Measurements from ENCODE around the gene AARS2.

Gene AARS2

DNA sequence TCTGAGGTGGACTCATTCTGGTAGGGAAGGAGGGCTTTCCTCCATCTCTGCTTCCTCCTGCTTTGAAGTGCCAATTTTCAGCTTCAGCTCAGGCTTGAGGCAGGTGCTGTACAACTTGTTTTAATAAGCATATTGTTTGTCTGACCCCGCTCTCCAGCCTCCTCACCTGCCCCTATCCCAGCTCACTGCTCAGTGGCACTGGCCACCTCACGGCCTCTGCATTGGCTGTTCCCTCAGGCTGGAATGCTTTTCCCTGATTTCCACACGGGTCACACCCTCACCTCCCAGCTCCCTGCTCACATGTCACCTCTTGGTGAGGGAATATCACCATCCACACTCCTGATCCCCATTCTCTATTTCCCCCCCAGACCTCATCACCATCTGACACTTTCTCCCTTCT lies 14.3 kb downstream of the AARS2 start:
- no peak for DNase-seq

DNA sequence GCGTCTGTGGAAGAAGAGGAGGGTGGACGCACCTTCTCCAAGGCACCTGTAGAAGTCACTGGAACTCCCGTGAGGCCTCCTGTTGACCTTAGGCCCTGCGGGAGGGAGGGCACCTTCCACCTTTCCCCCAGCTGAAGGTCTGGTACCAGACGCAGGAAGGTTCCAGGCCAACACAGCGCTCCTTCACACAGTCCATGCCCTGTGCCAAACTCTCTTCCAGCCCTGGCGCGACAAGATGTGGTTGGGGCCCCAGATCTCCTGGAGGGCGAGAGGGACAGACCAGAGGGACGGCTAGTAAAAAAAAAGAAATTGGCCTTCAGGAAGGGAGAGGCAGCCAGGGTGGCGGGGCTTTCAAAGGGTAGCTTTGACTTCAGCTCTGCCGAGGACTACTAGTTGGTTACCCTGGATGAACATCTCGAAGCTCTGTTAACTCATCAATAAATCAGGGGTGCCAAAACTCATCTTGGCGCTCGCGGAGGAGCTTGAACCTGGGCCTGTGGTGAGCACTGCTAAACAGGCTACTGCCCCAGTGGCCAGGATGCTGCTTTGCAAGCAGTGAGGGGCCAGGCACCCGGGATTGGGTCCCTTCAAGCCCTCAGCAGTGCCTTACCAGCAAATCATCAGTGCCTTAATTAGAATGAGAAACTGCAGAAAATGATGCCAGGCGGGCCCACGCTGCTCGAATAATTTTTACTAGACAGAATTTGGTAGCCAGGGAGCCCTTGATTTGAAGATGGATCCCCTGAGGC lies 14.9 kb downstream of the AARS2 start:
- DNase-seq = no peak

DNA sequence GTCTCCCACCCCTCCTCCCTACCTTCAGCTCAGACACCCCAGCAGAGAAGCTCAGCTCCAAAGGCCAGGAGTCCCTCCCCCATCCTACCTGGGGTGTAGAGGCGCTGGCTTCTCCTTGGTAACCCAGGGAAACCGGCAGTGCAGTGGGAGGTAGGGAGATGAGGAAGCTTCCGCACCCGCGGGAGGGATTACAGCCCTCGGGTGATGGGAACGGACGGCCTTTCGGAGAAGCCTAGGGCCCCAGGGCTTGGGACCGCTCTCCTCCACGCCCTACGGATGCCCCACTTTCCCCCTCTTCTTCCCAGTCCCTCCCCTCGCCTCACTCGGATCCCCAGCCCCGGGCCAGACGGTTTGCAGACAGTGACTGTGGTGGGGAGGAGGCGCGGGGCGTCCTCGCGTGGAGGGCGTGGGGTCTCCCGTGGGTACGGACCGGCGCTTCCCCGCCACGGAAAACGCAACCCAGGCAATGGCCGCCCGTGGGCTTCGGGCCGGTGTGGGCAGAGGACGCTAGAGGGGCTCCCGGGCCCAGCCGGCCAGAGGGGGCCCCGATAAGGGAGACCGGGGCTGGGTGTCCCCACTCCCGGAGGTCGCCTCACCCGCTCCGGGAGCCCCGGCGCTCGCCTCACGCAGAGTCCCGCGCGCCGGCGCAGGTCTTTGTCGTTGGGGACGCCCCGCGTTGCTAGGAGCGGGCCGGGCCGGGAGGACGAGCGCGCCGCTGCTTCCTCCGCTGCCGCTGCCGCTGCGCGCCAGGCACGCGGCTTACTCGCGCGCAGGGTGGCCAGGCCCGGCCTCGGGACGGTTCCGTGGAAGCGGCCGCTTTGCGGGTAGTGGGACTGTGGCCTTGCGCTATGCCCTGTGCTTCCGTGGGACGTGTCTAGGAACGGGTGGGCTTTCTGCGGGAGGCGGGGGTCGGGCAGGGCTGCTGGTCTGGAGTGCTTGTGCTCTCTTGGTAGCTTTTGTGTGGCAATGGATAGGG lies 15.8 kb downstream of the AARS2 start:
- peak in 1 of 2 donors; percentile 27 for DNase-seq

DNA sequence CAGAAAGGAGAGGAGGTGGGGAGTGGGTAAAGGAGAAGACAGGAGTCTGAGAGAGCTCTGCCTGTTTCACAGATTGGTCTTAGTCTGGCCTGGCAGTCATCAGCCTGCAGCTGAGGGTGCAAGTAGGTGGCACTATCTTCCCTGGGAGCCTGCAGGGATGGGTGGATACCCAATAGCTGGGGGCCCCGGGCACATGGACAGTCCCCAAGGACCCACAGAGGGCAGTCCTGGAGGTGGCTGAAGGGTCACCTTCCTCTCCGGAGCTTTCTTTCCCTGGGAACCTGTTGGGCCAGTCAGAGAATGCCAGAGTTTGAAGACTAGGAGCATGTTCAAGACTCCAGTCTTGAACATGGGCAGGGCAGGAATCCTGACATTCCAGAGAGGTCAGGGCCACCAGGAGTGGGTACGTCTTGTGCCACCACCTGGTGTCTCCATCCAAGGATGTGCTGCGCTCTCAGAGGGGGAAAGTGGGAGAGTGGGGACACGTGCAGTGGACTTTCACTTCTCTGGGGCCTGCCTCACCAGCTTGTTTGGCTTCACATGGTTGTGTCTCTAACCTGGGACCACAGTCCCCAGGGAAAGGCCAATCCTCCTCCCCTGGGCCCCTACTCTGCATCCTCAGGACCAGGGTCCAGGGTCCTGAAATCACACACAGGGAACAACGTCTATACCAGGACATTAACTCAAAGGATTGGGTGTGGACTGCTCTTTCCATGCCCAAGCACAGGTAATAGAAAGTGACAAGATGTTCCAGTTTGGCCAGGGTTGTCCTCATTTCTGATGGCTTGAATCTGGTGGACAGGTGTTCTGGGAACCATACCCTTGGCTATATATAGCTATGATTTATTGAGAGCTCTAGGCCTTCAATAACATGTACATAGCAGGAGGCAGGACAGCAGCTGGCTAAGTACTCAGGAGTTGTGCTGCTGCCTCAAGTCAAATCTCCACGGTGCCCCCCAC lies 18.0 kb downstream of the AARS2 start:
- DNase-seq = no peak

DNA sequence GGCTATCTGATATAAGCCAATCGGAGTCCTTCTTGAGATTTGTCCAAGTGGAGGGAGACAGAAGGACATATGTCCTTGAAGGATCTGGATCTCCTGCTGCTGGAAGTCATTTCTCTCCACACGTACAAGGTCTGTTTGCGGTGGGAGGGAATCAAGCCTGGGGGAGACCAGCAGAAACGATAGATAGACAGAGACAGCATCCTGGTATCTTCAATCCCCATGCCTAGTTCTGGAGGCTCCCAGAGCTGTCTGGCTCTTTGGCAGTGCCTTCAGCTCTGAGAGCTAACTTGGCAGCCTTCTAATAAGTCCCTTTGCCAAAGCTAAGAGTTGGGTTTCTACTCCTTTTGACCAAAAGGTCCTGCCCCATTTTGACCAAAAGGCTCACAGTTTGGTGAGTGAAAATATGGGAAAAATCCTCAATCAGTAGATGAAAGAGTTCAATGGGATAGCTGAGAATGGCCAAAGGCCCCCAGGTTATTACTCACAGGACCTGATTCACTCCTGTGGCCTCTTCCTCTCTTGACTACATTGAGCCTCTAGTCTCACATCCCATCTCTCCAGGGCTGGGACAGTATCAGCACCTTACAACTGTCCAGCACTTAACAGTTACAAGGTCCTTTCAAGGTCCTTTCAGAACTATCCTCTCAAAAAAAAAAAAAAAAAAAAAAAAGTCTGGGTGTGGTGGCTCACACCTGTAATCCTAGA lies 20.3 kb downstream of the AARS2 start:
- no peak for DNase-seq

DNA sequence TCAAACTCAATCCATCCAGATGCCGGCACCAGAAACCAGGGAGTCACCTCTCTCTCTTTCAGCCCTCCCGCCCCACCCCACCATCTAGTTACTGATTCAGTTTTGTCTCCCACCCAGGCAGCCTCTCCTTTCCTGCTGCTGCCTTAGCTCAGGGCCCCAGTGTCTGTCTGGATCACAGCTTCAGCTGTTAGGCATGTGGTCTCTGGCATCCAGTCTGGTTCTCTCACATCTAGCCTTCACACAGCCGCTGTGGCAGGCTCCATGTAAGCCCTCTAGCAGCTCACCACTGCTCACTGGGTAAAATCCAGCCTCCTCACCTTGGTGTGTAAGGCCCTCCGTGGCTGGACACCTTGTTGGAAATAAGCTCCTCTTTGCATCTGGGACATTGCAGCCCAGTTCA lies 21.3 kb downstream of the AARS2 start:
- DNase-seq = no peak

DNA sequence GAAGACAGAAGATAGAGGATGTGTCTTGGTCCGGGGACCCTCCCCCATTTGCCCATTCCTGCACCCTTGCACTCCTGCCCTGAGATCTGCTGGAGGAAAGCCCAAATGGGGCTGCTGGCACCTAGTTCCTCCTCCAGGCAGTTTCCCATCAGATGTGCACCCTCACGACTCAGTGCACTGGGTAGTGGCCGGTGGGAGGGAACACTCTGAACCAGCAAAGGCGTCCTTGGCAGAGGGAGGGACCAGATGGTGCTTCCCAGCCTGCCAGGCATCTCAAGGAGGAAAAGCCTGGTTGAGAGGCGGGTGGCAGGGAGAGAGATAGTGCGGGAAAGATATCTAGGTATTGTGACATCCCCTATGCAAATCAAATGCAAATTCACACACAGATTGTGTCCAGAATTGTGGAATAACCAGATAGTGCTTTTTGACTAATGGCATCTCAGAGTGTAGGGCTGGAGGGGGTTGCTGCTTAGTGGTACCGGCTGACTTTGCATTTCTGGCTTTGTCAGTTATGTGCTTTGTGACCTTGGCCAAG lies 23.4 kb downstream of the AARS2 start:
- DNase-seq = peak; percentile 33 to 47

DNA sequence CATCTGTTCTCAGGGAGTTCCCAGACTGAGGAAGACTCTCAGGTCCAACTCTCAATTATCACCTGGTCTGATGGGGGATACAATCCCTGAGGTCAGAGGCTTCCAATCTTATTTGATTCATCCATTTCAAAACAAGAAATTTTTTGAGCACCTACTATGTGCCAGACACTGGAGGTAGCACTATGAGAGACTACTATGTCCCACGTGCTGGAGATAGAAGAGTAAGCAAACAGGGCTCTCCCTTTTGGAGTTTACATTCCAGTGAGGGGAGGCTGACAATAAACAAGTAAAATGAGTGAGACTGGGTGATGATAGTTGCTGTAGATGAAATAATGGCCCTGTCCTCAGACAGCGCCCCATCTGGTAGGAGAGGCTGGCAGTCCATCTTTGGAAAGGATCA lies 26.4 kb downstream of the AARS2 start:
- no peak for DNase-seq

DNA sequence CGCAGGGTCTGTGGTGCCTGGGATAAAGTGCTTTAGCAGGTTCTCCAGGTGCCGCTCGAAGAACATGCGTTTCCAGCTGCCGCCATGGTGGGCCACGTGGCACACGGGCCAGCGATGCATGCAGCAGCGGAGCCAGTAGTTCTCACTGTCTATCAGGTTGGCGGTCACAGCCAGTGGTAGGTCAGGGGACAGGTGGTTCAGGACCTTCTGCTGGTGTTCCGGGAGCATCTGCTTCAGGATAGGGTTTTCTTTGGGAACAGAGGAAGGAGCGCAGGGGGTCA lies 26.9 kb downstream of the AARS2 start:
- DNase-seq = no peak

DNA sequence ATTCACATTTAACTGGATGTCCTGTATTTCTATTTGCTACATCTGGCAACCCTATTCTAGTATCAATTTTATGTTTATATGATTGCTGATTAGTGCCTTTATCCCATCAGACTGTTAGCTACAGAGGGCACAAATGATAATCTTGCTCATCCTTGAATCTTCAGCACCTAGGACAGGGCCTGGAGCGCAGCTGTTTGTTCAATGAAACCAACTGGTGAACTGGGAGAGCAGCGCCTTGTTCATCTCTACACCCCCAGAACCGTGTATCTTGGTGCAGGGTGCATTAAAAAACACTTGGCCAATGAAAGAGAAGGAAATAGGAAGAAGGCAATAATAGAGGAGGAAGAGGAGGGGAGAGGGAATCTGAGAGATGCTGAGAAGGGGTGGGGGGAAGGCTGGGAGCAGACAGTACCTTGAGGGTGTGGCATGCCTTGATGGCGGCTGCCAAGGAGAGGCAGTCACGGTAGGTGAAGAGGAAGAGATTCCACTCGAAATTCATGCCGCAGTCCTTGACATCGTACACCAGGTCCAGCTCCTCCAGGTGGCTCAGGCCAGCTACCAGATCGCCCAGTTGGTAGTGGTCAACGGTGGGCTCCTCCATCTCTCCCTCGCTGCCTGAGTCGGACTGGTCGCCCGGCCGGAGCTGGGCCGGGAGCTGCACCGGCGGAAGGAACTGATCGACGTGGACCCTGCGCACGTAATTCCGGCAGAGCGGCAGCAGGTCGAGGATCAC lies 27.4 kb downstream of the AARS2 start:
- no peak for DNase-seq

DNA sequence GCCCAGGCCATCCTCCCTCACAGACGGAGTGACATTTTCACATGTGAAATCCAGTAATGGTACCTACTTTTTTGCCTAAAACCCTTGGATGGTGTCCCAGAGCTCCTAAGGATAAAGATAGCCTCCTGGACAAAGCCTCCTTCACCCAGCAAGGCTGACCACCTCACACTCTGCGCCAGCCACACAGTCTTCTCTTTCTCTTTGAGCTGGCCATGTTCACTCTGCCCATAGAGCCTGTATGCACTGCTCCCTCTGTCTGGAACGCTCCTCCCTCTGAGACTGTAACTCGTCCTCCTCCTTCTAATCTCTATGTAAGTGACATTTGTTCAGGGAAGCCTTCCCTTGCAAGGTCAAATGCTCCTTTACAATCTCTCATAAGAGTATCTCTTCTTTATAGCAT lies 28.3 kb downstream of the AARS2 start:
- DNase-seq = no peak

DNA sequence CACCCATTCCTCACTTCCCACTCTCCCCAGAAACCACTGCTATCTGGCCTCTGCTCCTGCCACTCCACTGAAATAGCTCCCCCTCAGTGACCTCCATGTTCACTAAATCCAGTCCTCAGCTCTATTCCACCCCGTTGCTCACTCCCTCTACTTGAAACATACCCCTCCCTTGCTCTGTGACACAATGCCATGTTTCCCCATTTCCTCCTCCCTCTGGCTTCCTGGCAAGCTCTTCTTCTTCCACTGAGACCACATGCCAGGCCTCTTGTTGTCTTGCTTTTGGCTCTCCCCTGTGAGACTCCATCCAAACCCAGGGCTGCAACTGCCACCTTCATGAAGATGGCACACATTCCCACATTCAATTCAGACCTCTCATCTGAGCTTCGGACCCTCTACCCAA lies 29.0 kb downstream of the AARS2 start:
- DNase-seq = peak in 1 of 2 donors; percentile 43

DNA sequence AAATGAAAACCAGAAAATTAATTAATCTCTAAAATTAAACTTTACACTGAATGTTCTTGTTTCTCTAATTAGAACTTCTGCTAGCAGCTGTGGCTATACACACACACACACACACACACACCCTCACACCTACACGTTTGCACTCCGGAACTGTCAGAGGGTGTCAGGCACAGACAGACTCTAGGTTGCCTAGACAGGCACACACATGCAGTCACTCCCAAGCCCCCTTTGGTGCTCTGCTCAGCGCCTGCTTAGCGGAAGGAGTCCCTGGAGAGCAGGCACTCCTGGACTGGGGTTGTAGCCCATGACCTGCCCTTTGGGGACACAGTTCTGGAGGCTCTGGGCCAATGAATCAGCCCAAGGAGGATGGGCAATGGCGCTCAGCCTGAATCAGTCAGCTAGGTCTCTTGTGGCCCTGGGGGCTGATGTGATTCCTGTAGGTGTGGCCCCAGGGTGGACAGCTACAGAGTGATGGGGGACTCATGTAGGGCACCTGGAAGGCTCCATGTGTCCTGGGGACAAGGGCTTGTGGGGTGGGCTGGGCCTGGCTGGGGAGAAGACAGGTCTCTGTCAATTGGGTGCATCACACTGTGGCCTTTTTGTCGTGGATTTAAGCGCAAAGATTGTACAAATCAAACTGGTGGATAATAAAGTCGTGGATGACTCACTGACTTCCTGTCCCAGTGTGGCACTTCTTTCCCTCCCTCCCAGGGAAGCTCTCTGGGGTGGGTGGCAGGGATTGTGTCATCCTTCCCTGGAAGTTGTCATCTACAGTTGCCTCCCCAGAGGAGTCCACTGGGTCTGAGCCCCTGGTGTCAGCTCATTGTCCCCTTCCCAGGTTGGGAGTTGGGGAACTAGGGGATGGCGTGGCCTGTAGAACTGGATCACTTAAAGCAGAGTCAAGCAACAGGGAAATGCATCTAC lies 34.1 kb downstream of the AARS2 start:
- peak; percentile 51 to 52 for DNase-seq

DNA sequence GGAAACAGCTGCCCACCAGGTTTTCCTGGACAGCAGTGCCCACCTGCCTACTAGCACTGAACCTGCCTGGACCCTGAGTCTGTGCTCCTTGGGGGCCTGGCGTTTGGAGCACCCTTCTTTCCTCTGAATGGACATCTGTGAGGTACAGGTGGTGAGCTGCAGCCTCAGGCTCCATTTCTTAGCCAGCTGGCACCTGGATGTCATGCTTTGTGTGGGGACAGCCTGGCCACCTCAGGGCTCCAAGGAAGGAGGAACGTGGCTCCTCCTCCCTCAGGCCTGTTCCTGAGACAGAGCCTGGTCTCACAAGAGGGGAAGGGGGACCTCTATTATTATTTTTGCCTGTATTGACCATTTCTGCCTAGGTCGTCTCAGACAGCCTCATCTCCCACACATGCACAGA lies 34.8 kb downstream of the AARS2 start:
- DNase-seq = no peak

DNA sequence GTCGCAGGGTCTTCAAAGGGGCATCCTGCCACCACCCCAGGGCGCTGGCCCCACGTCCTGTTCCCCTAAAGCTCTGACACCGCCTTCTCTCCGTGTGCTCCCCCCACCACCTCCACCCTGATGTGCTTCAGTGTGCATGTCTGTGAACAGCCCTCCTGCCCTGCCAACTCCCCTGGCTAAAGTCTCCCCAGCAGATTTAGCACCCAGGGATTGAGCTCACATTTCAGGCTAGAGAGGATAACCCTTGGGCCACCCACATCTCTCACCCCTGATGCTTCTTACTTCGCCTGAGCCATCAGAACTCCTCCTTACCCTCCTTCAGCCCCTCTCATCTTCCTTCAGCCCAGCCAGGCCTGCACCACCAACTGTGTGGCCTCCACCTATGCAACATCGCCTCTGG lies 35.4 kb downstream of the AARS2 start:
- DNase-seq = no peak

DNA sequence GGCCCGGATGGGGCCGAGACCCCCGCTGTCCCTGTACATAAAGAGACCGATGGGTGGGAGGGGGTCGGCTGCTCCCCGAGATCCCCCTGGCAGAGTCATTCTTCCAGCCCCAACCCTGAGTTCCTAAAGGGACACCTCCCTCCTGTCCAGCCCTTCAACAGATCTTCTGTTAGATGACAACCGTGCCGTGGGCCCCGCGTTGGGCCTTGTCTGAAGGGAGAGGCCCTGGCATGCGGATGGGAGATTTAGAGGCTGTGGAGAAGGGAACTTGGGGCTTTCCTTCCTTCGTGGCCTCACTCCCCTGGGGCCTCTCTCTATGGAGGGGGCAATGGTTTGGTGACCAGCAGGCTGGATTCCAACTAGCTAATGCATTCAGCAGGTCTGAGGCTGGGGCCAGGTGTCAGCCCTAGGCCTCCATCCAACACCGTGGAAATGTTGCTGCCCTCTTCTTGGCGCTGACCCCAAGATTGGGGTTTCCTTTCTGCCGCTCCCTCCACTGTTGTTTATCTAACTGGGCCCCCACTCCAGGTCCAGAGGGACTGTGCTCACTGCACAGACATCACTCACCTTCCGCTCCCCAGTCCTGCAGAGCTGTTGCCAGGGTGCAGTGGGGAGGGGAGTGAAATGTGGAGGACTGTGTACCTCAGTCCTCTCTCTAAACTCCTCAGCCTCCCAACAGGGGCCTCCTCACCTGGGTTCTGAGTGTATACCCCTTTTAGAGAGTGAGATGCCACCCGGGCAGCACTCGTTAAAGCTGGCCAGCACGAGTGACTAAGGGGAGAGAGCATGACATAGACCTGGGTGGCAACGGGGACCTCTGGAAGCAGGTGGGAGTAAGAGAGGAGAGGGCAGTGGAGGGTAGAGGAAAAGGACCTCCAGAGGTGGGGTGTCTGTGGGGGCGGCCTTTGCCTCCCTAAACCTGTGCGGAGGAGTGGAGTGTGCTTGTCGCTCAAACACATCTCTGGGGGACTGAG lies 36.2 kb downstream of the AARS2 start:
- no peak for DNase-seq

DNA sequence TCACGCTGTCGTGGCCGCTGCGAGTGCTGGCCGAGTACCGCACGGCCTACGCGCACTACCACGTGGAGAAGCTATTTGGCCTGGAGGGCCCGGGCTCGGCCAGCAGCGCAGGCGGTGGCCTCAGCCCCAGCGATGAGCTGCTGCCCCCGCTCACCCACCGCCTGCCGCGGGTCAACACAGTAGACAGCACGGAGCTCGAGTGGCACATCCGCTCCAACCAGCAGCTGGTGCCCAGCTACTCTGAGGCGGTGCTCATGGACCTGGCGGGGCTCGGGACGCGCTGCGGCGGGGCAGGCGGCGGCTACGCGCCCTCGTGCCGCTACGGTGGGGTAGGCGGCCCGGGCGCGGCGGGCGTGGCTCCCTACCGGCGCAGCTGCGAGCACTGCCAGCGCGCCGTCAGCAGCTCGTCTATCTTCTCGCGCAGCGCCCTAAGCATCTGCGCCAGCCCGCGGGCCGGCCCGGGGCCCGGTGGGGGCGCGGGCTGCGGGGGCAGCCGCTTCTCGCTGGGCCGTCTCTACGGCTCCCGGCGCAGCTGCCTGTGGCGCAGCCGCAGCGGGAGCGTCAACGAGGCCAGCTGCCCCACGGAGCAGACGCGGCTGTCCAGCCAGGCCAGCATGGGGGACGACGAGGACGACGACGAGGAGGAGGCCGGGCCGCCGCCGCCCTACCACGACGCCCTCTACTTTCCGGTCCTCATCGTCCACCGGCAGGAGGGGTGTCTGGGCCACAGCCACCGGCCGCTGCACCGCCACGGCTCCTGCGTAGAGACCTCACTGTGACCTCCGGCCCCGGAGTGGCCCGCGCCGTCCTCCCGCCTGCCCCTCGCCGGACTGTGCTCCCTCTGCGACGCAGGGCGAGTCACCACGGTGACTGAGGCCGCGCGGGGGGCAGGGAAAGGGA lies 37.1 kb downstream of the AARS2 start:
- DNase-seq = no peak

DNA sequence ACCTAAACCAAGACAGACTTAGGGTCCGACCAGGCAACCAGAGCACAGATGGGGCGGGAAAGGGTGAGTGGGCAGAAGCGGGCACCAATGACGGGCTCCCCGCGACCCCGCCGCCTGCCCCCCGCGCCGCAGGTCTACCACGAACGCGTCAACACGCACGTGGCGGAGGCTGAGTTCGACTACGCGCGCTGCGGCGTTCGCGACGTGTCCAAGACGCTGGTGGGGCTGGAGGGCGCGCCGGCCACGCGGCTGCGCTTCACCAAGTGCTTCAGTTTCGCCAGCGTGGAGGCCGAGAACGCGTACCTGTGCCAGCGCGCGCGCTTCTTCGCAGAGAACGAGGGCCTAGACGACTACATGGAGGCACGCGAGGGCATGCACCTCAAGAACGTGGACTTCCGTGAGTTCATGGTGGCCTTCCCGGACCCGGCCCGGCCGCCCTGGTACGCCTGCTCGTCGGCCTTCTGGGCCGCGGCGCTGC lies 37.8 kb downstream of the AARS2 start:
- DNase-seq = no peak

Data from inflammatory macrophage treated with lipopolysaccharide for 1 hour (primary cell).